Measurements from ENCODE around the gene PPARD.

GRCh38 chr6:35461270-35461669, 118.9 kb downstream of the PPARD start:
- no peak for TF ChIP-seq ARNT (IDR thresholded peaks at IDR 0.05)
- no peak for TF ChIP-seq TARDBP (IDR thresholded peaks at IDR 0.05)
- TF ChIP-seq CTBP1 (IDR thresholded peaks at IDR 0.05; ENCODE audit: borderline replicate concordance) = no peak
- no peak for TF ChIP-seq BHLHE40 (IDR thresholded peaks at IDR 0.05; ENCODE audit: borderline replicate concordance)
- no peak for TF ChIP-seq LEF1 (IDR thresholded peaks at IDR 0.05; ENCODE audit: borderline replicate concordance)
- TF ChIP-seq HDGF (IDR thresholded peaks at IDR 0.05; ENCODE audit: borderline replicate concordance) = no peak
- TF ChIP-seq SUZ12 (IDR thresholded peaks at IDR 0.05) = no peak
- TF ChIP-seq FOXM1 (IDR thresholded peaks at IDR 0.05; ENCODE audit: borderline replicate concordance) = no peak
- no peak for TF ChIP-seq L3MBTL2 (conservative IDR thresholded peaks at IDR 0.05)
- TF ChIP-seq SP1 (IDR thresholded peaks at IDR 0.05) = no peak
